ENCODE data around the gene ATP8A2. TPM values are rescaled to one million over a fixed set of nuclear protein-coding genes. Genes with fewer than 3 reads are reported as not detected.

ATP8A2 gene
- total RNA-seq, 1 donor, result 0.72 TPM

DNA sequence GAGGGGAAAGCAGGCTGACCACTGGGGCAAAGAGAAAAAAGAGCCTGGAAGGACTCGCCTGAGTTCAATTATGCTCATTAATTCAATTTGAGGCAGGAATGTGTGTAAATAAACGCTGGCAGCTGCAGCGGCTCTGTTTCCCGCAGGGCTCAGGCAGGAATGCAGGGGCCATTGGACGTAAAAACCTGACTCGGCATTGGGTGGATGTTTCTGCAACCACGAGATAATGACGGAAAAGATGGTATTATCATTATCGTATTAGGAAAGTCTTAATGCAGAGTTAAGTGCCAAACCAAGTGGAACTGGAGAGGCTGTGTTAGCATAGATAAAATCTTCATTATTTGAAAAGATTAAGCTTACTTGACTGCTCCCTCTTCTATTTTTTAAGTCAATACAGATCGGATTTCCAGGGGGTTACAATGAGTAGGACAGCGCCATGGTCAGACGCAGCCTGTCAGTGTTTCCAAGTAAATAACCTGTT lies 510.2 kb downstream of the ATP8A2 start:
- TF ChIP-seq, protein P1, sequence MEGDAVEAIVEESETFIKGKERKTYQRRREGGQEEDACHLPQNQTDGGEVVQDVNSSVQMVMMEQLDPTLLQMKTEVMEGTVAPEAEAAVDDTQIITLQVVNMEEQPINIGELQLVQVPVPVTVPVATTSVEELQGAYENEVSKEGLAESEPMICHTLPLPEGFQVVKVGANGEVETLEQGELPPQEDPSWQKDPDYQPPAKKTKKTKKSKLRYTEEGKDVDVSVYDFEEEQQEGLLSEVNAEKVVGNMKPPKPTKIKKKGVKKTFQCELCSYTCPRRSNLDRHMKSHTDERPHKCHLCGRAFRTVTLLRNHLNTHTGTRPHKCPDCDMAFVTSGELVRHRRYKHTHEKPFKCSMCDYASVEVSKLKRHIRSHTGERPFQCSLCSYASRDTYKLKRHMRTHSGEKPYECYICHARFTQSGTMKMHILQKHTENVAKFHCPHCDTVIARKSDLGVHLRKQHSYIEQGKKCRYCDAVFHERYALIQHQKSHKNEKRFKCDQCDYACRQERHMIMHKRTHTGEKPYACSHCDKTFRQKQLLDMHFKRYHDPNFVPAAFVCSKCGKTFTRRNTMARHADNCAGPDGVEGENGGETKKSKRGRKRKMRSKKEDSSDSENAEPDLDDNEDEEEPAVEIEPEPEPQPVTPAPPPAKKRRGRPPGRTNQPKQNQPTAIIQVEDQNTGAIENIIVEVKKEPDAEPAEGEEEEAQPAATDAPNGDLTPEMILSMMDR (IDR thresholded peaks at IDR 0.05; ENCODE audit: extremely low read depth, low read depth, low read length), result no peak
- no peaks in the 10 kb centered on the region for H3K36me3 ChIP-seq (ENCODE audit: insufficient read depth, low read length)
- no peak overlapping the region for H3K4me3 ChIP-seq (ENCODE audit: insufficient read depth, low read length)
- no peak for DNase-seq (ENCODE audit: insufficient read length, low spot score, missing footprints)
- no peaks in the 10 kb centered on the region for H3K9me3 ChIP-seq (ENCODE audit: low read depth, low read length)
- no peaks in the 10 kb centered on the region for H4K20me1 ChIP-seq (ENCODE audit: insufficient read depth, low read length)
- H3K27me3 ChIP-seq (ENCODE audit: insufficient read depth, low read length), result peaks cover 15% of the 10 kb centered on the region
- no peak overlapping the region for H3K4me2 ChIP-seq (ENCODE audit: insufficient read depth, low read length)
- peaks cover 4% of the 10 kb centered on the region for H3K4me1 ChIP-seq (ENCODE audit: insufficient read depth, low read length)
- H3K27ac ChIP-seq (ENCODE audit: low read depth, low read length), result no peak overlapping the region
- no peaks in the 10 kb centered on the region for H3K79me2 ChIP-seq (ENCODE audit: insufficient read depth, low read length)
- no peak overlapping the region for H2AFZ ChIP-seq (ENCODE audit: low read length)

- H3K36me3 ChIP-seq (ENCODE audit: insufficient read depth, low read length), result no peaks in the 10 kb centered on the region
- no peak for DNase-seq (ENCODE audit: insufficient read length, low spot score, missing footprints)
- no peak overlapping the region for H3K4me3 ChIP-seq (ENCODE audit: insufficient read depth, low read length)
- H3K4me1 ChIP-seq (ENCODE audit: insufficient read depth, low read length), result peaks cover 4% of the 10 kb centered on the region
- no peak overlapping the region for H2AFZ ChIP-seq (ENCODE audit: low read length)
- H3K27ac ChIP-seq (ENCODE audit: low read depth, low read length), result no peak overlapping the region
- no peaks in the 10 kb centered on the region for H3K9me3 ChIP-seq (ENCODE audit: low read depth, low read length)
- H3K4me2 ChIP-seq (ENCODE audit: insufficient read depth, low read length), result no peak overlapping the region
- TF ChIP-seq, protein P1 (IDR thresholded peaks at IDR 0.05; ENCODE audit: extremely low read depth, low read depth, low read length), result no peak
- H3K79me2 ChIP-seq (ENCODE audit: insufficient read depth, low read length), result no peaks in the 10 kb centered on the region
- no peaks in the 10 kb centered on the region for H4K20me1 ChIP-seq (ENCODE audit: insufficient read depth, low read length)
- peaks cover 15% of the 10 kb centered on the region for H3K27me3 ChIP-seq (ENCODE audit: insufficient read depth, low read length)
Observed at GRCh38 chr13:25882466-25883357, 510.9 kb downstream of the ATP8A2 start.

GRCh38 chr13:25885418-25885817 lies 513.6 kb downstream of the ATP8A2 start:
- H3K4me3 ChIP-seq (ENCODE audit: insufficient read depth, low read length), result no peak overlapping the region
- no peaks in the 10 kb centered on the region for H3K9me3 ChIP-seq (ENCODE audit: low read depth, low read length)
- TF ChIP-seq, protein P1 (IDR thresholded peaks at IDR 0.05; ENCODE audit: extremely low read depth, low read depth, low read length), result no peak
- no peak overlapping the region for H2AFZ ChIP-seq (ENCODE audit: low read length)
- peaks cover 15% of the 10 kb centered on the region for H3K27me3 ChIP-seq (ENCODE audit: insufficient read depth, low read length)
- H3K36me3 ChIP-seq (ENCODE audit: insufficient read depth, low read length), result no peaks in the 10 kb centered on the region
- H3K79me2 ChIP-seq (ENCODE audit: insufficient read depth, low read length), result no peaks in the 10 kb centered on the region
- no peak overlapping the region for H3K27ac ChIP-seq (ENCODE audit: low read depth, low read length)
- H4K20me1 ChIP-seq (ENCODE audit: insufficient read depth, low read length), result no peaks in the 10 kb centered on the region
- DNase-seq (ENCODE audit: insufficient read length, low spot score, missing footprints), result no peak
- H3K4me1 ChIP-seq (ENCODE audit: insufficient read depth, low read length), result peaks cover 4% of the 10 kb centered on the region
- no peak overlapping the region for H3K4me2 ChIP-seq (ENCODE audit: insufficient read depth, low read length)

GRCh38 chr13:25886438-25887214 lies 514.9 kb downstream of the ATP8A2 start:
- Histone ChIP-seq H3K79me2 (ENCODE audit: insufficient read depth, low read length) (no peaks in the 10 kb centered on the region), H4K20me1 (ENCODE audit: insufficient read depth, low read length) (no peaks in the 10 kb centered on the region), H3K9me3 (ENCODE audit: low read depth, low read length) (no peaks in the 10 kb centered on the region), H3K27ac (ENCODE audit: low read depth, low read length) (no peak overlapping the region), H3K4me3 (ENCODE audit: insufficient read depth, low read length) (no peak overlapping the region), H2AFZ (ENCODE audit: low read length) (no peak overlapping the region), H3K27me3 (ENCODE audit: insufficient read depth, low read length) (peaks cover 15% of the 10 kb centered on the region), H3K36me3 (ENCODE audit: insufficient read depth, low read length) (no peaks in the 10 kb centered on the region), H3K4me1 (ENCODE audit: insufficient read depth, low read length) (peaks cover 4% of the 10 kb centered on the region), H3K4me2 (ENCODE audit: insufficient read depth, low read length) (no peak overlapping the region)
- TF ChIP-seq, protein P1 (IDR thresholded peaks at IDR 0.05; ENCODE audit: extremely low read depth, low read depth, low read length), result no peak
- DNase-seq (ENCODE audit: insufficient read length, low spot score, missing footprints), result peak; percentile 86

Data from osteoblast (primary cell).